WTC11 (cell line): ENCODE measurements around the gene KRABD2.
A peak's percentile ranks its signal among the peaks of the same experiment; 100 is the strongest.

Experiments used
- CTCF ChIP-seq: fragments of 200-600 bp; IDR thresholded peaks from 2 replicates; pipeline ENCODE4 v1.8.0; 2022; ENCODE audit warnings: antibody characterized with exemption
- PRRX2 ChIP-seq: fragments of 250-450 bp; sonication (Bioruptor Pico); IDR thresholded peaks from 2 replicates; pipeline ENCODE4 v1.8.0; 2021; ENCODE audit warnings: mild to moderate bottlenecking

- no peak for TF ChIP-seq PRRX2 (CRISPR knock-in tag)
- TF ChIP-seq CTCF = peak; percentile 95
These were observed 6.8 kb upstream of the KRABD2 start, which contains the start of gene RPL26 for GRCh38 chr17:8383143-8383822.
